A673 (cell line): ENCODE results near the gene SMIM24. TPM values are rescaled to one million over a fixed set of nuclear protein-coding genes. Genes with fewer than 3 reads are reported as not detected.

Experiments
- BruUV-seq: library from RNA; stranded (reverse); fragments of 400-500 nt; replicated peaks from 2 replicates; lab custom pipeline; 2021; lab: Mats Ljungman, UMichigan
- CTCF ChIA-PET: fragments of 300-600 bp; sonication (Branson Sonifier 250); formaldehyde crosslinking; loops from one replicate; lab custom pipeline; 2022; ENCODE audit warnings: antibody characterized with exemption; lab: Charles Lee
- POLR2A ChIA-PET: fragments of 300-600 bp; sonication (Branson Sonifier 250); formaldehyde crosslinking; loops from one replicate; lab custom pipeline; 2022; ENCODE audit warnings: antibody characterized with exemption; ENCODE audit not compliant: low non-redundant PET; lab: Charles Lee
- DNase-seq: peaks from one replicate; pipeline ENCODE4 v3.0.0-alpha.2; 2015; ENCODE audit warnings: low spot score
- H3K27ac ChIP-seq: fragments of 200-600 bp; sonication (generic); 2 replicates; pipeline ENCODE4 v1.5.1; 2016; ENCODE audit warnings: mixed run types, low read depth, mild to moderate bottlenecking, mixed read lengths, antibody characterized with exemption, low read length; ENCODE audit not compliant: poor library complexity, severe bottlenecking
- H3K27me3 ChIP-seq: fragments of 200-600 bp; sonication (generic); replicated peaks from 2 replicates; pipeline ENCODE4 v1.6.1; 2017; ENCODE audit warnings: mixed run types, low read depth, mild to moderate bottlenecking, mixed read lengths, antibody characterized with exemption, low read length; ENCODE audit not compliant: insufficient read depth, poor library complexity
- H3K36me3 ChIP-seq: fragments of 200-600 bp; sonication (generic); 2 replicates; pipeline ENCODE4 v1.6.1; 2016; ENCODE audit warnings: mixed run types, mild to moderate bottlenecking, mixed read lengths, antibody characterized with exemption, low read length; ENCODE audit not compliant: insufficient read depth, poor library complexity, severe bottlenecking
- H3K4me1 ChIP-seq: fragments of 200-600 bp; sonication (generic); 2 replicates; pipeline ENCODE4 v1.6.1; 2017; ENCODE audit warnings: mixed run types, mild to moderate bottlenecking, mixed read lengths, antibody characterized with exemption, low read length; ENCODE audit not compliant: insufficient read depth, poor library complexity, severe bottlenecking
- H3K4me3 ChIP-seq: fragments of 200-600 bp; sonication (generic); 2 replicates; pipeline ENCODE4 v1.5.1; 2016; ENCODE audit warnings: low read depth, mixed run types, mild to moderate bottlenecking, mixed read lengths, low read length; ENCODE audit not compliant: poor library complexity, severe bottlenecking
- H3K9me3 ChIP-seq: fragments of 200-600 bp; sonication (generic); 2 replicates; pipeline ENCODE4 v1.6.1; 2016; ENCODE audit warnings: mixed run types, low read depth, mild to moderate bottlenecking, mixed read lengths, antibody characterized with exemption, low read length; ENCODE audit not compliant: poor library complexity, severe bottlenecking
- EZH2 ChIP-seq: fragments of 200-600 bp; sonication (generic); IDR thresholded peaks from 2 replicates; pipeline ENCODE4 v1.6.1; 2017; ENCODE audit warnings: borderline replicate concordance, low read depth, mild to moderate bottlenecking, mixed read lengths, antibody characterized with exemption, low read length; ENCODE audit not compliant: poor library complexity, severe bottlenecking
- intact Hi-C: fragments of 100-400 bp; cut with micrococcal nuclease; formaldehyde crosslinking; loops from one replicate; pipeline ENCODE4 v1.10.0; 2022; ENCODE audit not compliant: unreplicated experiment
- total RNA-seq: library from RNA; stranded (reverse); gene quantifications from 2 replicates; pipeline ENCODE4 v1.2.3, GENCODE V29; 2021
- TF ChIP-seq, protein P1 (sequence below): fragments of 300-800, 200-600 bp; sonication (generic); conservative IDR thresholded peaks from 2 replicates; pipeline ENCODE4 v1.5.1; 2017; ENCODE audit warnings: low read depth, mild to moderate bottlenecking, antibody characterized with exemption, low read length, moderate library complexity, mixed read lengths

Gene SMIM24
- total RNA-seq, 1 experiment from 2014 or later, result not detected

DNA sequence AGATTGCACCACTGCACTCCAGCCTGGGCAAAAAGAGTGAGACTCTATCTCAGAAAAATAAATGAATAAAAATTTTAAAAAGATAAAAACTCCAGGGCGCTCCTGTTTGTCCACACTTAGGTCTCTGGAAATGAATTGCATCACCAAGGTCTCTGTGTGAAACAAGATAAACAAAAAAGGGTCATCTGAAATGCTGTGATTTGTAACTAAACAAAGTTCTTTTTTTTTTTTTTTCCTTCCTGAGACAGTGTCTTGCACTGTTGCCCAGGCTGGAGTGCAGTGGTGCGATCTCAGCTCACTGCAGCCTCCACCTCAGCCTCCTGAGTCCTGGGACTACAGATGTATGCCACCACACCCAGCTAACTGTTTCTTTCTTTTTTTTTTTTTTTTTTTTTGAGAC, 37.3 kb upstream of the SMIM24 start:
- Histone ChIP-seq H3K27ac (no peak overlapping the region), H3K4me3 (no peak overlapping the region), H3K4me1 (no peaks in the 10 kb centered on the region), H3K9me3 (no peaks in the 10 kb centered on the region), H3K27me3 (no peaks in the 10 kb centered on the region), H3K36me3 (peaks cover 2% of the 10 kb centered on the region)
- CTCF ChIA-PET, result no interaction called here
- no peak for DNase-seq
- POLR2A ChIA-PET, result no interaction called here
- TF ChIP-seq EZH2, result no peak
- TF ChIP-seq, protein P1, sequence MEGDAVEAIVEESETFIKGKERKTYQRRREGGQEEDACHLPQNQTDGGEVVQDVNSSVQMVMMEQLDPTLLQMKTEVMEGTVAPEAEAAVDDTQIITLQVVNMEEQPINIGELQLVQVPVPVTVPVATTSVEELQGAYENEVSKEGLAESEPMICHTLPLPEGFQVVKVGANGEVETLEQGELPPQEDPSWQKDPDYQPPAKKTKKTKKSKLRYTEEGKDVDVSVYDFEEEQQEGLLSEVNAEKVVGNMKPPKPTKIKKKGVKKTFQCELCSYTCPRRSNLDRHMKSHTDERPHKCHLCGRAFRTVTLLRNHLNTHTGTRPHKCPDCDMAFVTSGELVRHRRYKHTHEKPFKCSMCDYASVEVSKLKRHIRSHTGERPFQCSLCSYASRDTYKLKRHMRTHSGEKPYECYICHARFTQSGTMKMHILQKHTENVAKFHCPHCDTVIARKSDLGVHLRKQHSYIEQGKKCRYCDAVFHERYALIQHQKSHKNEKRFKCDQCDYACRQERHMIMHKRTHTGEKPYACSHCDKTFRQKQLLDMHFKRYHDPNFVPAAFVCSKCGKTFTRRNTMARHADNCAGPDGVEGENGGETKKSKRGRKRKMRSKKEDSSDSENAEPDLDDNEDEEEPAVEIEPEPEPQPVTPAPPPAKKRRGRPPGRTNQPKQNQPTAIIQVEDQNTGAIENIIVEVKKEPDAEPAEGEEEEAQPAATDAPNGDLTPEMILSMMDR, result no peak
- BruUV-seq, result no TSS peak
- intact Hi-C loops, result no loop called here

DNA sequence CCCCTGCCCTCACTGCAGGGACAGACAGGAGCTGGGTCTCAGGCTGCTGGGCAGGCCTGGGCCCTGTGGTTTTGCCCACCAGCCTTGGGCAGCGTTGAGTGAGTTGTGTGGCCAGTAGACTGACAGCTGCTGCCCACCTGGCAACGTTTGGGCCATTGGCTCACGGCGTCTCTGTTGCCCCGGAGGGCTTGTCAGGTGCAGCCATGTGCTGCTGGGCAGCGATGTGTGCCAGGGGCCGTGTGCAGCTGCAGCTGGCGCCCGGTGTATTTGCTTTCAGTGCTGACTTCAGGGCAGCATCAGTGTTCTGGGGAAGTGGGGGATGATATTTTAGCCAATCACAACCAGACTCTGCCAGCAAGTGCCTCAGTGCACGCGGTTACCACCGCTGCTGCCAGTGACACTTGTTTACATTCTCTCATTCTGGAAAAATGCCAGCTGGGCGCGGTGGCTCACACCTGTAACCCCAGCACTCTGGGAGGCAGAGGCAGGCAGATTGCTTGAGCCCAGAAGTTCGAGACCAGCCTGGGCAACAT, 36.4 kb upstream of the SMIM24 start:
- ChIA-PET POLR2A (interaction anchor here (0.5 to 0.6 kb wide), 2 partner anchors 28 to 57 kb away, joined by 4 to 9 read pairs; no protein-coding TSS in a partner anchor), CTCF (no interaction called here)
- intact Hi-C loops, result no loop called here
- H3K4me3 ChIP-seq, result no peak overlapping the region
- H3K9me3 ChIP-seq, result no peaks in the 10 kb centered on the region
- H3K4me1 ChIP-seq, result no peaks in the 10 kb centered on the region
- H3K27me3 ChIP-seq, result no peaks in the 10 kb centered on the region
- peaks cover 2% of the 10 kb centered on the region for H3K36me3 ChIP-seq
- TF ChIP-seq EZH2, result no peak
- TF ChIP-seq, protein P1, result no peak
- no peak for DNase-seq
- no TSS peak for BruUV-seq
- no peak overlapping the region for H3K27ac ChIP-seq

DNA sequence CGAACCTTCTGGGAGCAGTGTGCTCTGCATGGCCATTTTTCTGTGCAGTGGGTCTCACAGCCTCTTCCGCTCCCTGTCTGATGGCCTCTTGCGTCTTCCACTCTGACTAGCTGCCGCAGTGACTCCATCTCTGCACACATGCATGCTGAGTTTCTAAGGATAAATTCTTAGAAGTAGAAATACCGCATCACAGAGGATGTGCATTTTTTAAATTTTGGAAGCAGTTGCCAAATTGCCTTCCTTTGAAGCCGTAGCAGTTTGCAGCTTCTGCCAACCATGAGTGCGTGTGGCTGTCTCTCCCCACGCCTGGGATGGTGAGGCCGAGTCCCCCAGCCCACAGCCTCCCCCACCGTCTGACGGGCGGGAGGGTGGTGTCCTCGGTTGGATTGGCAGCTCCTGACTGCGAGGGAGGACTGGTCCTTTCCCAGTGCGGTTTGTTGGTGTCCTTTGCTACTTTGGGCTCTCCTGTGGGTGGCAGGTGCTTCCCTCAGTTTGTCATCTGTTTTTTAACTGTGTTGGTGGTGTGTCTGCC, 35.6 kb upstream of the SMIM24 start:
- Histone ChIP-seq H3K4me1 (no peaks in the 10 kb centered on the region), H3K36me3 (peaks cover 5% of the 10 kb centered on the region), H3K4me3 (no peak overlapping the region), H3K9me3 (no peaks in the 10 kb centered on the region), H3K27ac (no peak overlapping the region), H3K27me3 (no peaks in the 10 kb centered on the region)
- ChIA-PET CTCF (no interaction called here), POLR2A (no interaction called here)
- DNase-seq, result no peak
- no TSS peak for BruUV-seq
- no peak for TF ChIP-seq EZH2
- TF ChIP-seq, protein P1, result no peak
- intact Hi-C loops, result no loop called here
